HG03280 (cell line): ENCODE data around the gene WNT3.
"Not testable (repeated sequence)": the region's sequence is repeated elsewhere in the genome, so short reads cannot be mapped to it uniquely, and the experiment has no call there.

Experiments used
- ATAC-seq: cut with Tn5 transposase; IDR thresholded peaks from one replicate; pipeline ENCODE4 v1.9.1; 2021; ENCODE audit warnings: mild to moderate bottlenecking, moderate library complexity; ENCODE audit not compliant: unreplicated experiment

The WNT3 gene

DNA sequence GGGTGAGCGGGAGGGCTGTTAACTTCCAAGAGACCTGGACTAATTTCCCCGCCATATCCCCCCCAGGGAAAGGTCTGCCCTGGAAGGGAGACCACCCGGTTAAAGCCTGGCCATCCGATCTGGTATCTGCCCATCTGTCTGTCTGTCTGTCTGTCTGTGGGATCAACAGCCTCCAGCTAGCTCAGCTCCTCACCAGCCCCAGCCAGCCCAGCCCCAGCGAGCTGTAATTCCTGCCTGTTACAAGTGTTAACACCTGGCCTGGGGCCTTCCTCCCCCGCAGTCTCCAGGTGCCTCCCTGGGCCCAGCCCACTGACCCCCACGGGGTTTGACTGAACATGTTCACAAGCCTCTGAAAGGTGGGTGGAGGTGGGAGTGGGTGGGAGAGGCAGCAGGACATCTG is 4.0 kb downstream of the WNT3 start:
- ATAC-seq: no peak

DNA sequence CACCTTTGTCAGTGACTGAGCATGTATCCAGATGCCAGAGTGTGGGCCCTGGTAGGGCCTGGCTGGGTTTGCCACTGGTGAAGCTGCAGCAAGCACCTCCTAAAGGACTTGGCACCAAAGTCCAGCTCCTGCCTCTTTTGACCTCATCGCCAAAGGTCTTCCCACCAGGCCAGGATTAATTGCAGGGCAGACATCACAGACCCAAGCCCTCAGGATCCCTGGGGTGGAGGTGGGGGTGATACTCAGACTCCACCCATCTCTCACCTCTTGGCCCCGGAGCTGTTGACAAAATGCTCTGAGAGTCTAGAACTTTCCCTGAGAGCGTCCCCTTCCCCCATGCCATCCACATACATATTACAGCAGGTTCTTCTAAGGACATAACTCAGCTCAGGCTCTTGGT is 4.6 kb downstream of the WNT3 start:
- no peak for ATAC-seq

DNA sequence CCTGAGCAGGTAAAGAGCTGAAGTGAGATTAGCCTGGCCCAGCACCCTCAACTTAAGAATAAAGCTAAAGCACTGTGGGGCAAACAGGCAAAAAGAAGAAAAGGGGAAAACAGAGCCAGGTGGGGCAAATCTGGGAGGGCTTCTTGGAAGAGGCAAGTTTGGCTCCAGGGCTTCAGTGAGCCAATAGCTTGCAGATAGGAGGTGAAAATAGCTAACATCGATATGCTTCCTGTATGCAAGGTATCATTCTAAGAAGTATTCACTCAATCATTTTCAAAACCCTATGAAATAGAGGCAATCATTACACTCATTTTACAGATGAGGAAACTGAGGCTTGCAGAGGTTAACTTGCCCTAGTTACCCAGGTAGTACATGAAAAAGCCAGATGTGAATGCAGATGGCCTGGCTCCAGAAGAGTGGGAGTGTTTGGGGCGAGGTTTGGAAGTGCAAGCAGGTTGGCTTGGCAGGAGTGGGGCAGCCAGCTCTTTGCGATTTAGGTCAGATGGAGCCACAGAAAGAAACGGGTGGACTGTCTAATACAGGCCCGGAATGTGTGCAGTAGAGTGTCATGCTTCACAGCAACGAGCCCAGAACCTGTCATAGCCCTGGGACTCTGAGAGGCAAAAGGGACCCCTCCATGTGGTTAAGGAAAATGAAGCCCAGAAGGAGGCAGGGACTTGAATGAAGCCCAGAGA is 5.7 kb downstream of the WNT3 start:
- no peak for ATAC-seq

DNA sequence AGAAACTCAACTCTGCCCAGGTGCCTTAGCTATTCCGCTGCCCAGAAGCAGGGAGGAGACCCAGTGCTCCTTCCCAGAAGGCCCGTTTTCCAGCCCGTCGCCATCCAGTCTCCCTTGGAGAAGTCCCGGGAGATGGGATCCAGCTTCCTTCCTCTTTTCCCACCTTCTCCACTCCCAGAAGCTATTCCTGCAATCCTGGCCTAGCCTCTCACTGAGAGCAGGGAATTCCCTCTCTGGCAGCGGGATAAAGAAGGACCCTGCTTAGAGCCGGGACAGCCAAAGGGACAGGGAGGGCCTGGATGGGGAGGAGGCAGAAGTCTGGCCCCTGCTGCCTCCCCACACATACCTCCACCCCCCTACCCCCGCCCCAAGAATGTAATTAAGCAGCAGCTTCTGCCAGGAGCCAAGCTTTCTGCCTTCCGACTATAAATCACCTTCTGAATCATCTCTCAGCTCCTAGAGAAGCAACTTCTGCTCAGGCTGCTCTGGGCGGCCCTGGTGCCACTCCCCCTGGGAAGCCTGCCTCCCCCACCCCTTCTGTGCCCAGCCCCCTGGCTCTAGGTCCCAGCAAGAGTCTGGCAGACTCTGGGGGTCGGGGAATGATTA is 6.4 kb downstream of the WNT3 start:
- ATAC-seq: no peak

DNA sequence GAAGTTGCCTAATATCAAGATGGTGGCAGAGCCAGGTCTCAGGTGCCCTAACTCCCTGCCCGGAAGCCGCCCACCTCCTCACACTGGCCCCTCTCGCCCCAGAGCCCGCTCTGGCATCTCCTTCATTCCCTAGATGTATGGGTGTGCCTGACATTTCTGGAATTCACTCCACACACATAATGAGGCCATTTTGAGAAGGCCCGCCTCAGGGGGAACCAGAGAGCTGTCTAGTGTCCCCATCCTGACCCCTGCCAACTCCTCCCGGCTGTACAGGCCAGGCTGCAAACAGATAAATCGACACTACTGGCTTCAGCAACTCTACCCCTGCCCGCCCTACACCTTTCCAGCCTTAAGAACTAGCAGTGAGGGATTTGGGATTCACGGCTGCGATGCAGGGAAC is 7.7 kb downstream of the WNT3 start:
- no peak for ATAC-seq

DNA sequence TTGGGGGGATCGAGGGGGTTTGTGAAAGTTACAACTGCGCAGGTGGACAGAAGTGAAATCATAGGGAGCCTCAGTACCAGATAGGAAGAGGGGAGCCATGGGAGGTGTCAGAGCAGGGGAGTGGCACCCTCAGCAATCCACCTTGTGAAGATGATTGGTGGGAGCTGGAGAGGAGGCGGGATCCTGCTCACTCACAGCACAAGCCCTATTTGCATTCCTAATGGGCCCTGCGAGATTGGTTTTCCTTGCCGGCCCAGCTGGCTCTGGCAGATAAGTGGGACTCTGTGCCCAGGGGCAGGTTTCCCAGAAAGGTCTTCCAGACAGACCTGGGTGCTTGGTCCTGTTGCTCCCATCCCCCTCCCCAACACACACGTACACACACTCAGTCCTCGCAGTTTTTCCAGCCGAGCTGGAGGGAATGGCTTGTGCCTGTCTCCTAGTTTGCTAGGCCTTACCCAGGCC is 9.4 kb downstream of the WNT3 start:
- ATAC-seq: no peak

DNA sequence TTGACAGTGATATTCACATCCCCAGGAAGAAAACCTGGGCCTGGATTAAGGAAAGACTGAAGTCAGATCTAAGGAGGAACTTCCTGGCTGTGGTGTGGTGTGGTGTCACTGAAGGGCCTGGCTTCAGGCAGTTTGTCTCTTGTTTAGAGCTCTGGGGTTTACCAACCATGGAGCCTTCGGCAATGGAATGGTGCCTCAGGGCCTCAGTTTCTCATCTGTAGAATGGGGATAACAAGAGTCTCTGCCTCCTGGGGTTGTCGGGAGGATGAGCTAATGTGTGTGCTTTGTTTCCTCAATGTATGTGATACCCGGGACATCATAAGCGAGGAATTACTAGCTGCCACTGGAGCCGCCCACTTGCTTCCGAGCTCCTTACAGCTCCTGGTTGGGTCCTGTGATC is 12.7 kb downstream of the WNT3 start:
- no peak for ATAC-seq

DNA sequence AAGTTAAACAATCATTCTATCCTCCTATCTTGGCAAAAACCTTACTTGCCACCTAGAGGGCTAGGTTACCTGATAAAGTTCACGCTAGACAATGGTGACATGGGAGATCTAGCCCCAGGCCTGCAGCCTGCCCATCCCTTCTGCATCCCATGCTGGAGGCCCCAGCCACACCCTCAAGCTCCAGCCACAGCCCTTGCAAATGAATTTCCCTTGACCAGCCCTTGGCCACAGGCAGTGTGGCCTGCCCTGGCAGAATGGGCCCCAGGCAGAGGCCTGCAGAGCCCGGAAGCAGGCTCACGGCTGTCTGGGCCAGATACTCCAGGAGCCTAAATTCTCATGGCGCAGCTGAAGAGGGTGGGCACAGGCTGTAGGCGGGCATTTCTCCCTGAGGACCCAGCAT is 14.9 kb downstream of the WNT3 start:
- ATAC-seq: no peak

DNA sequence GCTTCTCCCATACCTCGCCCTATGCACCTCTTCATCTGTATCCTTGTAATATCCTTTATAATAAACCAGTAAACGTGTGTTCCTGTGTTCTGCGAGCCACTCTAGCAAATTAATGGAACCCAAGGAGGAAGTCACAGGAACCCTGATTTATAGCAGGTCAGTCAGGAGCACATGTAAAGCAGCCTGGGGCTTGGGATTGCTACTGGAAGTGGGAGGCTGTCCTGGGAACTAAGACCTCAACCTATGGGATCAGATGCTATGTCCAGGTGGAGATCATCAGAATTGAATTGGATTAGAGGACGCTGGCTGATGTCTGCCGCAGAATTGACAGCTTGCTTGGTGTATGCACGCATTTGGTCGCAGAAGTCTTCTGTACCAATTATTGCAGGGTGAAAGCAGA is 15.7 kb downstream of the WNT3 start:
- no peak for ATAC-seq

DNA sequence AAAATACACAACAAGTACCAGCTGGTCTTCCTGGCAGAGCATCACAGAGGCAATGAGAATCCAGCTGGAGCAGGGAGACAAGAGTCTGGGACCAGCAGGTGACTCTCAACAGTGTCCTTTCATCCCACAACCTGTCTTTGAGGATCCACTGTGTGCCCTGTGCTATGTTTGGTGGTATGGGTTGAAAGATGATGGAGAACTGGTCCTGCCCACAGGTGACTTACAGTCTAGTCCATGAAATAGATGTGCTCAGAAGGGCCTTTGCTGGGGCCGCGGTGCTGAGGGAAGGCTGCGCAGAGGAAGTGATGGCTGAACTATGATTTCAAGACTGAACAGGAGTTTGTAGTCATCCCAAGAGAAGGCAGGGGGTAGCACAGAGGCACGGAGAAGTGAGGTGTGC is 17.9 kb downstream of the WNT3 start:
- no peak for ATAC-seq

DNA sequence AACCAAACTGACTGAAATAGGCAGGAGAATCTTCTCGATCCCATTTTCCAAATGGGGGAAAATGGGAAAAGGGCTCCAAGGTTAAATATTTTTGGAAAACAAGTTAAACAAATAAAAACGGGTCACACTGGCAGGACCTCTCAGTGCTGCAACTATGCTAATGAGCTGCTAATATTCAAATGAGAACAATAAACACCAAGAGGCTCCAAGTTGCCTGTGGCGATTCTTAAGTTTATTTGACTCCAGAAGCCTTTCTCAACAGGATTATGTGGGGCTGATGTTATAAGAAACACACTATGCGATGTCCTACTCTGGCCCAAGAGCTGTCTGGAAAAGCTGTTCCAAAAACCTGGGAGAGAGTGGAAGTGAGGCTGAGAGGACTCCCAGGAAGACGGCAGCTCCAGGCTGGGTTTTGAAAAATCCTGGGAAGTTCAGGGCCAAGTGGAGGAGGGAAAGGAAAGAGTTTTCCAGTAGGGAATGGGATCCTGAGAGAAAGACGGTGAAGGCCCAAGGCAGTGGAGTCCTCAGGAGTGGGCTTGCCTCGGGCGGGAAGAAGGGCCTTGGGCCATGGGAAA is 21.4 kb downstream of the WNT3 start:
- no peak for ATAC-seq

DNA sequence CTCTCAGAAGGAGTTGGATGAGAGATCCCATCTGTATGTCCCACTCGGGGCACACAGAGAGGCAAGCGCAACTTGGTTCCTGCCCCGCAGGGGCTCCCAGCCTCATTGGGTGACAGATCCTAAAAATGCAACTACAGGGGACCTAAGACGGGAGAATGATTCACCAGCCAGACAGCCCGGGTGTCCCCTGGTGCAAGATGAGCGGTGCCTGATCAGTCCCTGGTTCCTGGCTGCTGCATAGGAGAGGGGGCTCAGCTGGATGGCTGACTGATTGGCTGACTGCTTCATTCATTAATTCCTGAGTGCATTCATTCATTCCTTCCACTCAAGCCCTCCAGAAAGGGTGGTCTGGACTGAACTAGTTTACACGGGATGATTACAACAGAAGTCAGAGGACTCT is 22.0 kb downstream of the WNT3 start:
- no peak for ATAC-seq

DNA sequence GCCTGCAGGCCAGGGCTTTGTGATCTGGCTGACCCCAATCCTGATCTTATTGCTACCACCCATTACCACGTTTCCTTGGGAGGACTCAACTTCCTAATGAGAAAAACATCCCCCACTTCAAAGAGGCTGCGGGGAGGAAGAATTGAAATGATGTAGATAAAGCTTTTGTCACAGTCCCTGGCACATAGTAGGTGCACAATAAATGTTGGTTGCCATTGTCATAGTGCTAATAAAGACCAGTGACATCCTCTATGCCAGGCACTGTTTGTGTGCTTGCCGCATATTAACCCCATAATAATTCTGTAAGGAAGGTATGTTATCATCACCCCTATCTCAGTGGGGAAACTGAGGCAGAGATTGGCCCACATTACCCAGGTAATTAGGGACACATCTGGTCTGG is 22.4 kb downstream of the WNT3 start:
- ATAC-seq: no peak

DNA sequence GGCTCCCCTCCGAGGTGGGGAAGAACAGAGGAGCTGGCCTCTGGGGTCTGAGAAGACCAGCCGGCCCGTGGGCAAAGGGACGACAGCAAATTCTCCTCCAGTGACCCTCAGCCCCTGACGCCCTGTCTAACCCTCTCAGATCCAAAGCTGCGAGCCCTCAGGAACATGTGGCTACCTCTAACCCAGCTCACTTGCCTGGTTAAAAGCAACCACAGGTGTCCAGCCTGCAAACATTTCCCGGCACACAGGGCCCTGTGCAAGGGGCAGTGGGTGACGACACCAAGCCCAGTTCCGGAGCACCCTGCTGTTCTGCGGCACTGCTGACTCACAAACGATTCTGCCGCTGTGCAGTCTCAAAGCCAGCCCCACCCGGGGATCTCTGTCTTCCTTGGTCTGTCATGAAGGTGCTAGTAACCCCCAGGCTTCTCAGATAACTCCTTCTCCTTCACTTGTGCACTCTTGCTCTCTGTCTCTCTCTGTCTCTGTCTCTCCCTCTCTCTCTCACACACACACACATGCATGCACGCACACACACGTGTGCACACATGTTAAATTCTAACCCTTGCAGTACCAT is 23.0 kb downstream of the WNT3 start:
- ATAC-seq: no peak

DNA sequence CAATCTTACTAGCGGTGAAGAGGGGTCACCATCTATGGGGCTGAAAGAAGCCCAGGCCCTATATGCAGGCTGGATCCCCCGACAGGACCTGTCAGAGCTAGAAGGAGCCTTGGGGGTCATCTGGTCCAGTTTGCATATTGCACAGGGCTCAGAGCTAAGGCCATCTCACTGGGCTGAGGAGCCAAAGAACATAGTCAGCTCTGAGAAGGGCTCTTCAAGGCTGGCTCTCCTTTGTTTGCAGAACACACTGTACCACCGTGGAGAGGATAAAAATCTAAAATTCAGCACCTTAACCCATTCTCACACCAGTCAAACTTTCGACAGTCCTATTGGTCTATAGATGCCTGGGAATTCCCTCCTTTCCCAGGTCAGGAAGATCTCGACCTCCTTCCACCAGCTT is 24.2 kb downstream of the WNT3 start:
- no peak for ATAC-seq

DNA sequence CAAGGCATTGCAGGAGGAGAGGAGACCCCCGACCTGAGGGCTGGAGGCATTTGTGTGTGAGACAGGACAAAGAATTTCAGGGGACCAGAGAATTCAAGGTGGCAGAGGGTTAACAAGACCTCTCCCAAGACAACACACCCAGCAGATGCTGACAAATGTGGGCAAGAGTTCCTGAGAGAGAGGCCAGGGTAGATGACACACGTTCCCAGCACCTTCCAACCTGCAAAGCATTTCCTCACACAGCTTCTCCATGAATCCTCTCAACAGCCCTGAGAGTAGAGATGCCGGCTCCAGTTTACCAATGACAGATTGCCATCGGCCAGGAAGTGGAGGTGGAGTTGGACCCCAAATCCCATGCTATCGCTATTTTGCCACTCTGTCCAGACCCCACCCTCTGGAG is 25.0 kb downstream of the WNT3 start:
- no peak for ATAC-seq

DNA sequence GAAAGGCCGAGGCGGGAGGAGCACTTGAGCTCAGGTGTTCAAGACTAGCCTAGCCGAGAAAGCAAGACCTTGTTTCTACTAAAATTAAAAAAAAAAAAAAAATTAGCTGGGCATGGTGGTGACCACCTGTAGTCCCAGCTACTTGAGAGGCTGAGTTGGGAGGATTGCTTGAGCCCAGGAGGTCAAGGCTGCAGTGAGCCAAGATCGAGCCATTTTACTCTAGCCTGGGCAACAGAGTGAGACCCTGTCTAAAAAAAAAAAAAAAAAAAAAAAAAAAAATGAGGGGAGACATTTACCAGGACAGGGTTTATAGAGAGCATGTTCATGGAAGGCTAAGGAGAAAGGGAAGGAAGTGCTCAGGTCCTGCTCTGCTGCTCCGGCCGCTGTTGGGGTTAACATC is 25.5 kb downstream of the WNT3 start:
- not testable (repeated sequence) for ATAC-seq

DNA sequence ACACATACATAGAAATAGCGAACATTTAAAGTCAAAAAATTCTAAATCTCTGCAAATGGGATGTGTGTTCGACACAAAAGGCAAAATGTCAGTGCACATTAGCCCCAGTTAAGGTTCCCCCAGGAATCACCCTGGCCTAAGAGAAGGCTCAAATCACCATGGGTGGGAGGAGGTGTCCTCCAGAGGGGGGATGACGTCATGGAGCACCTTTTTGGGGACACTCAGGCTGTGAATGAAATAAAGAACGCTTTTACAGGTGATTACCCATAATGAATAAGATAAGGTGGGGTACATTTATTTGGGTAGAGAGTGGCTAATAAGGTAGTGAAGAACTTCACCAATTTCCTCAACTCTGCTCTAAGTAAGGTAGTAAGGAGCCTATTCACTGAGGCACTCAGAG is 26.4 kb downstream of the WNT3 start:
- no peak for ATAC-seq

DNA sequence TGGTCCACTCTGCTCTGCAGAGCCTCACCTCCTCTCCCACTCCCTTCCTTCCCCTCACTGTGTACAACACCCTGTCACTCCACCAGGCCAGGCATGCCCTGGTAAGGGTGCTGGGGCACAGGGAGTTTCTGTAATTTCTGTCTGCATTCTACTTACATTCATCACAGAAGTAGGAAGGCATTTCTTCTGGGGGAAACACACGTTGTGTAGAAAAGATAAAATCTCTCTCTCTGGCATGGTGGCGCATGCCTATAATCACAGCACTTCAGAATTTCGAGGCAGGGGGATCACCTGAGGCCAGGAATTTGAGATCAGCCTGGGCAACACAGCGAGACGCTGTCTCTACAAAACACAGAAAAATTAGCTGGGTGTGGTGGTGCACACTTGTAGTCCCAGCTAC is 27.0 kb downstream of the WNT3 start:
- no peak for ATAC-seq

DNA sequence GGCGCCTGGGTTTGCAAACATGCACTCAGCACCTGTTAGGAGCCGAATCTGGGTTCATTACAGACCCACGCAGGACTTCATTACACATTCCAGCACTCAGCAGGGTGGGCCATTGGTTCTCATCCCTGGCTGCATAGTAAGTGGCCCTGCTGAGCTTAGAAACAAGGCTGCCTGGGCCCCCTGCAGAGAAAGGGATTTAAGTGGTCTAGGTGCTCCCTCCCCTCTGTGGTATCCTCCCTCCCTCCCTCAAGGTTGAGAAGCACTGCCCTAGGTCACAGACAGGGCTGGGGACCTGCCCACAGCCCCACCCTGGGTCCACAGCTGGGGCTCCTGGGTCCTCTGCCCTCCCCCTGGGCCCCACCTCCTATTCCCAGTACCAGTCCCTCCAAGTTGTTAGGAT is 28.3 kb downstream of the WNT3 start:
- ATAC-seq: no peak

DNA sequence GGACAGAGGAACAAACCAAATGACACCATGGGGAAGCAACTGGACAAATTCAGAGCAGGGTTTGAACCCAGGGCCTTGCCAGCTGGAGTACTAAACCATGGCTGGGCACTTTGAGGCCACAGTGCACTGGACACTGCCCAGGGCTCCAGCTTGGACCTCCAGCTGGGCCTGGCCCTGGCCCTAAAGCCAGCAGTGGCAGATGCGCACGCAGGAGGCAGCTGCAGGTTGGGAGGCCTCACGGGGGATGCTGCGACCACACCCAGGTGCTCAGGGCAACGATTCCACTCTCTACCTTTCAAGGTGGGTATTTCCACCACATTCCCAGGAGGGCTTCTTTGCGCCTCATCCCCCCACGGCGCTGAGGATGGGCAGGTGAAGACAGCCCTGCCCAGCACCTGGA is 28.9 kb downstream of the WNT3 start:
- ATAC-seq: no peak

DNA sequence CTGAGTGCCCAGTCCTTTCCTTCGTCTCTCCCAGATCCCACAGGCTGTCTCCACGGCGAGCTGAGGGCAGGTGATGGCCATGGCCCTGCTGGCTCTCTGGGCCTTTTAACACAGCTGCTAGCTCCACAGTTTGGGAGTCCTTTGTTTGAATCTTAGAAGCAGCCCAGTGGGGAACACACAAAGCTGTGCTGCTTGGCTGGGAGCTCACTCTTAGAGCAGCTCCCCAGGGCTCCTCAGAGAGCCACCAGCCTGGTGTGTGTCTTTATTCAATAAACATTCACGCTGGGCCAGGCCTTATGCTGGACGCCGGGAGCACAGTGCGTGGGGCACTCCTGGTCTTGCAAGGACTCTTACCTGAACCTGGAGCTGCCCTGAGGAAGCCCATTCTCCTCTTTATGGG is 29.7 kb downstream of the WNT3 start:
- no peak for ATAC-seq
